Smooth muscle cell of the brain vasculature (primary cell): ENCODE measurements around the gene MROH2A.
"Not testable (repeated sequence)": the region's sequence is repeated elsewhere in the genome, so short reads cannot be mapped to it uniquely, and the experiment has no call there.

Experiments used
- DNase-seq: peaks from one replicate; pipeline ENCODE4 v3.0.0-alpha.2; 2012; ENCODE audit warnings: low read depth, low spot score

Gene MROH2A

GRCh38 chr2:233856184-233856583, 78.1 kb downstream of the MROH2A start:
- DNase-seq: no peak

GRCh38 chr2:233857511-233858141, 79.5 kb downstream of the MROH2A start:
- no peak for DNase-seq

GRCh38 chr2:233858331-233858730, 80.2 kb downstream of the MROH2A start:
- DNase-seq: no peak

GRCh38 chr2:233862261-233862768, 84.2 kb downstream of the MROH2A start:
- DNase-seq: no peak

- no peak for DNase-seq
Observed at GRCh38 chr2:233865838-233866237, 87.7 kb downstream of the MROH2A start.

GRCh38 chr2:233866479-233866878, 88.3 kb downstream of the MROH2A start:
- no peak for DNase-seq

- peak; percentile 10 for DNase-seq
Observed at GRCh38 chr2:233867993-233868532, 89.9 kb downstream of the MROH2A start, which contains the start of gene MSL3B. MSL3B (minus strand) TSS chr2:233868386.

- no peak for DNase-seq
Observed at GRCh38 chr2:233871432-233871831, 93.3 kb downstream of the MROH2A start.

- DNase-seq: not testable (repeated sequence)
Observed at GRCh38 chr2:233872125-233872524, 94.0 kb downstream of the MROH2A start.

GRCh38 chr2:233882353-233882752, 104.2 kb downstream of the MROH2A start:
- DNase-seq: no peak
